EL (cell line): ENCODE measurements around the gene VARS1.

Experiments
- DNase-seq: peaks from one replicate; pipeline ENCODE4 v3.0.0-alpha.2; 2016

VARS1 gene

GRCh38 chr6:31769684-31770371 is 25.7 kb downstream of the VARS1 start:
- peak; percentile 65 for DNase-seq

GRCh38 chr6:31768363-31769257 is 26.9 kb downstream of the VARS1 start:
- DNase-seq: no peak

GRCh38 chr6:31767096-31767645 is 28.4 kb downstream of the VARS1 start:
- no peak for DNase-seq

- no peak for DNase-seq
These were observed 29.4 kb downstream of the VARS1 start for GRCh38 chr6:31765910-31766794.

GRCh38 chr6:31765559-31765909 is 30.0 kb downstream of the VARS1 start:
- no peak for DNase-seq

- no peak for DNase-seq
These were observed 31.4 kb downstream of the VARS1 start for GRCh38 chr6:31764198-31764597.

GRCh38 chr6:31763619-31763940 is 32.0 kb downstream of the VARS1 start:
- DNase-seq: peak; percentile 62

GRCh38 chr6:31762878-31763618 is 32.5 kb downstream of the VARS1 start:
- no peak for DNase-seq

- DNase-seq: no peak
These were observed 33.2 kb downstream of the VARS1 start, which contains the start of gene SAPCD1 for GRCh38 chr6:31762356-31762755. SAPCD1 (plus strand) TSS chr6:31762656; CDS start chr6:31763055, 399 bp downstream.

- no peak for DNase-seq
These were observed 34.2 kb downstream of the VARS1 start for GRCh38 chr6:31761343-31761742.

- DNase-seq: no peak
These were observed 34.8 kb downstream of the VARS1 start for GRCh38 chr6:31760790-31761189.

- no peak for DNase-seq
These were observed 37.3 kb downstream of the VARS1 start for GRCh38 chr6:31758281-31758680.

- peak; percentile 80 for DNase-seq
These were observed 42.7 kb downstream of the VARS1 start for GRCh38 chr6:31752739-31753319.

GRCh38 chr6:31750411-31751022 is 45.0 kb downstream of the VARS1 start:
- DNase-seq: peak; percentile 65

GRCh38 chr6:31749301-31750036 is 46.1 kb downstream of the VARS1 start:
- no peak for DNase-seq
